ENCODE measurements around the gene SEBOX.
A peak's percentile ranks its signal among the peaks of the same experiment; 100 is the strongest.

Gene SEBOX

DNA sequence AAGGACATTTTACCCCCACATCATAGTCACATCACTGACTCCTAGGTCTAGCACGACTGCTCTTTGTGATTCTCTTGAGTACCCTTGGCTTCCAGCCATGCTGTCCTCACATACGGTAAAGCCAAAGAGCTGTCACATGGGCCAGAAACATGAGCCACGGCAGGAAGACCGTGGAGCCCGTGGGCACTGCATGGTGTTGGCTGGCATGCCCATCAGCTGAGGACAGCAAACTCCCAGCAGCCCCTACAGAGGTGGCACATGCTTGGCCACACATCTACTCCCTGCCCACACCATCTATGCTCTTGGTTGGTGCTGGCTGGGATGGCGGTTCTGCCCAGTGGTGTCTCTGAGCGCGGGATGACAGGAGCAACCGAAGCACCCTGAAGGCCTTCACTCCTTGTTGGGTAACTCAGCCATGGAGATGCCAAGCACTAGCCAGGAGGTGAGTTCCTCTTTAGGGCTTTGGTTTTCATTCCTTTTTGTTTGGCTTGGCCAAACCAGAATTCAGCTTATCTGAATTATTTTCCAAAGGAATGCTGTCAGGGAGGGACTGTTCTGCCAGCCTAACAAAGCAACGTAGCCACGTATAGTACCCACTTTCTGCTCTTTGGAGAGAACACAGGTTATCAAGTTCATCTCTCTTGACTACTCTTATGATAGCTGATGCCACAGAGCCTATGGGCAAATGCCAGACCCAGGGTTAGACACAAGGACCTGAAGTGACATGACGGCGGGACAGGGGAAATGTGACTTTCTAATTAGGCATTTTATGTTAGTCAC, 19.4 kb downstream of the SEBOX start:
- no peak overlapping the region for H3K4me3 ChIP-seq (ENCODE audit: insufficient read length, low read depth)
- H3K9me3 ChIP-seq (ENCODE audit: insufficient read depth, low read length) = no peaks in the 10 kb centered on the region
- no peaks in the 10 kb centered on the region for H3K27me3 ChIP-seq (ENCODE audit: insufficient read depth, insufficient read length)
- no peak for TF ChIP-seq ZNF274 (IDR thresholded peaks at IDR 0.05; ENCODE audit: low read depth, low read length)
- TF ChIP-seq YY1 (IDR thresholded peaks at IDR 0.05; ENCODE audit: insufficient read depth, insufficient read length) = no peak
- no peak for TF ChIP-seq SUZ12 (IDR thresholded peaks at IDR 0.05; ENCODE audit: extremely low read depth, insufficient read depth, insufficient read length)
- H3K4me1 ChIP-seq (ENCODE audit: insufficient read depth, insufficient read length) = peaks cover 6% of the 10 kb centered on the region
- peaks cover 99% of the 10 kb centered on the region for H3K36me3 ChIP-seq (ENCODE audit: insufficient read depth, insufficient read length, low read length)
- no peak for DNase-seq (ENCODE audit: low read depth, low spot score)
- H3K9ac ChIP-seq (ENCODE audit: insufficient read length, low read depth) = peak overlapping the region; percentile 2

- peaks cover 6% of the 10 kb centered on the region for H3K4me1 ChIP-seq (ENCODE audit: insufficient read depth, insufficient read length)
- H3K27me3 ChIP-seq (ENCODE audit: insufficient read depth, insufficient read length) = no peaks in the 10 kb centered on the region
- DNase-seq (ENCODE audit: low read depth, low spot score) = no peak
- H3K9me3 ChIP-seq (ENCODE audit: insufficient read depth, low read length) = no peaks in the 10 kb centered on the region
- H3K9ac ChIP-seq (ENCODE audit: insufficient read length, low read depth) = no peak overlapping the region
- H3K4me3 ChIP-seq (ENCODE audit: insufficient read length, low read depth) = no peak overlapping the region
- peaks cover 98% of the 10 kb centered on the region for H3K36me3 ChIP-seq (ENCODE audit: insufficient read depth, insufficient read length, low read length)
- no peak for TF ChIP-seq SUZ12 (IDR thresholded peaks at IDR 0.05; ENCODE audit: extremely low read depth, insufficient read depth, insufficient read length)
- TF ChIP-seq YY1 (IDR thresholded peaks at IDR 0.05; ENCODE audit: insufficient read depth, insufficient read length) = no peak
- no peak for TF ChIP-seq ZNF274 (IDR thresholded peaks at IDR 0.05; ENCODE audit: low read depth, low read length)
Observed at GRCh38 chr17:28344435-28344901, 20.5 kb downstream of the SEBOX start.

GRCh38 chr17:28344011-28344410, 21.0 kb downstream of the SEBOX start:
- TF ChIP-seq YY1 (IDR thresholded peaks at IDR 0.05; ENCODE audit: insufficient read depth, insufficient read length) = no peak
- peaks cover 98% of the 10 kb centered on the region for H3K36me3 ChIP-seq (ENCODE audit: insufficient read depth, insufficient read length, low read length)
- DNase-seq (ENCODE audit: low read depth, low spot score) = no peak

GRCh38 chr17:28343491-28343932, 21.5 kb downstream of the SEBOX start:
- TF ChIP-seq YY1 (IDR thresholded peaks at IDR 0.05; ENCODE audit: insufficient read depth, insufficient read length) (no peak), SUZ12 (IDR thresholded peaks at IDR 0.05; ENCODE audit: extremely low read depth, insufficient read depth, insufficient read length) (no peak), ZNF274 (IDR thresholded peaks at IDR 0.05; ENCODE audit: low read depth, low read length) (no peak)
- peaks cover 6% of the 10 kb centered on the region for H3K4me1 ChIP-seq (ENCODE audit: insufficient read depth, insufficient read length)
- DNase-seq (ENCODE audit: low read depth, low spot score) = no peak
- H3K9ac ChIP-seq (ENCODE audit: insufficient read length, low read depth) = no peak overlapping the region
- no peak overlapping the region for H3K4me3 ChIP-seq (ENCODE audit: insufficient read length, low read depth)
- H3K36me3 ChIP-seq (ENCODE audit: insufficient read depth, insufficient read length, low read length) = peaks cover 96% of the 10 kb centered on the region
- no peaks in the 10 kb centered on the region for H3K9me3 ChIP-seq (ENCODE audit: insufficient read depth, low read length)
- H3K27me3 ChIP-seq (ENCODE audit: insufficient read depth, insufficient read length) = no peaks in the 10 kb centered on the region

More at GRCh38 chr17:28344011-28344410, 21.0 kb downstream of the SEBOX start:
- no peak overlapping the region for H3K4me3 ChIP-seq (ENCODE audit: insufficient read length, low read depth)
- no peaks in the 10 kb centered on the region for H3K9me3 ChIP-seq (ENCODE audit: insufficient read depth, low read length)
- H3K9ac ChIP-seq (ENCODE audit: insufficient read length, low read depth) = no peak overlapping the region
- peaks cover 6% of the 10 kb centered on the region for H3K4me1 ChIP-seq (ENCODE audit: insufficient read depth, insufficient read length)
- no peaks in the 10 kb centered on the region for H3K27me3 ChIP-seq (ENCODE audit: insufficient read depth, insufficient read length)

- no peak for DNase-seq (ENCODE audit: low read depth, low spot score)
- no peak overlapping the region for H3K9ac ChIP-seq (ENCODE audit: insufficient read length, low read depth)
- H3K4me1 ChIP-seq (ENCODE audit: insufficient read depth, insufficient read length) = peaks cover 3% of the 10 kb centered on the region
- H3K36me3 ChIP-seq (ENCODE audit: insufficient read depth, insufficient read length, low read length) = peaks cover 92% of the 10 kb centered on the region
- H3K4me3 ChIP-seq (ENCODE audit: insufficient read length, low read depth) = no peak overlapping the region
- no peaks in the 10 kb centered on the region for H3K27me3 ChIP-seq (ENCODE audit: insufficient read depth, insufficient read length)
- H3K9me3 ChIP-seq (ENCODE audit: insufficient read depth, low read length) = no peaks in the 10 kb centered on the region
- TF ChIP-seq ZNF274 (IDR thresholded peaks at IDR 0.05; ENCODE audit: low read depth, low read length) = no peak
- TF ChIP-seq YY1 (IDR thresholded peaks at IDR 0.05; ENCODE audit: insufficient read depth, insufficient read length) = no peak
- no peak for TF ChIP-seq SUZ12 (IDR thresholded peaks at IDR 0.05; ENCODE audit: extremely low read depth, insufficient read depth, insufficient read length)
Observed at GRCh38 chr17:28342313-28342712, 22.7 kb downstream of the SEBOX start.

DNA sequence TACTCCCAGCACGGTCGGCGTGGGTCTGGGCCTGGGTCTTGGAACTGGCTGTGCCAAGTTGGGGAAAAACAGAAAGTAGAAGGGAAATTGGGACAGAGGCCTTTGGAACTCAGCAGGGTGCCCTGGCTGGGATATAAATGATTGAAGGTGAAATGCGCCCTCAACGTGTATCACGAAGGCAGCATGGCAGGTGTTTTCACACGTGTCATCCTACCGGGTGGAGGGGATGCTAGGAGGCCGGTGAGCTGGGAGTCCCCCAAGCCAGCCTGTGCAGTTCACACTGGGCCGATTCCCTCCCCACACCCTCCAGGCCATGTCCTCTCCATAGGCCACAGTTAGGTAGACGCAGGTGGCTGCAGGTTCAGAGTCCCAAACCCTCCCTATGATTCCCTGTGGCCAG, 23.5 kb downstream of the SEBOX start:
- no peak for TF ChIP-seq SUZ12 (IDR thresholded peaks at IDR 0.05; ENCODE audit: extremely low read depth, insufficient read depth, insufficient read length)
- no peak for TF ChIP-seq YY1 (IDR thresholded peaks at IDR 0.05; ENCODE audit: insufficient read depth, insufficient read length)
- no peak for TF ChIP-seq ZNF274 (IDR thresholded peaks at IDR 0.05; ENCODE audit: low read depth, low read length)
- no peak overlapping the region for H3K9ac ChIP-seq (ENCODE audit: insufficient read length, low read depth)
- no peak overlapping the region for H3K4me3 ChIP-seq (ENCODE audit: insufficient read length, low read depth)
- H3K36me3 ChIP-seq (ENCODE audit: insufficient read depth, insufficient read length, low read length) = peaks cover 84% of the 10 kb centered on the region
- no peaks in the 10 kb centered on the region for H3K9me3 ChIP-seq (ENCODE audit: insufficient read depth, low read length)
- no peak for DNase-seq (ENCODE audit: low read depth, low spot score)
- H3K4me1 ChIP-seq (ENCODE audit: insufficient read depth, insufficient read length) = no peaks in the 10 kb centered on the region
- H3K27me3 ChIP-seq (ENCODE audit: insufficient read depth, insufficient read length) = no peaks in the 10 kb centered on the region

GRCh38 chr17:28340374-28340773, 24.6 kb downstream of the SEBOX start:
- no peaks in the 10 kb centered on the region for H3K27me3 ChIP-seq (ENCODE audit: insufficient read depth, insufficient read length)
- peaks cover 72% of the 10 kb centered on the region for H3K36me3 ChIP-seq (ENCODE audit: insufficient read depth, insufficient read length, low read length)
- H3K4me3 ChIP-seq (ENCODE audit: insufficient read length, low read depth) = no peak overlapping the region
- no peaks in the 10 kb centered on the region for H3K9me3 ChIP-seq (ENCODE audit: insufficient read depth, low read length)
- no peak for TF ChIP-seq YY1 (IDR thresholded peaks at IDR 0.05; ENCODE audit: insufficient read depth, insufficient read length)
- no peak for TF ChIP-seq SUZ12 (IDR thresholded peaks at IDR 0.05; ENCODE audit: extremely low read depth, insufficient read depth, insufficient read length)
- no peak for TF ChIP-seq ZNF274 (IDR thresholded peaks at IDR 0.05; ENCODE audit: low read depth, low read length)
- DNase-seq (ENCODE audit: low read depth, low spot score) = no peak
- H3K9ac ChIP-seq (ENCODE audit: insufficient read length, low read depth) = no peak overlapping the region
- H3K4me1 ChIP-seq (ENCODE audit: insufficient read depth, insufficient read length) = no peaks in the 10 kb centered on the region

All from NT2/D1 (cell line).